Left lobe of liver (tissue), 2 donors: ENCODE results near the gene GOLGA6L10. TPM values are rescaled to one million over a fixed set of nuclear protein-coding genes. Genes with fewer than 3 reads are reported as not detected.
"Not testable (repeated sequence)": the region's sequence is repeated elsewhere in the genome, so short reads cannot be mapped to it uniquely, and the experiment has no call there.

Source experiments
- ATAC-seq: fragments of 200-7000 bp; cut with Tn5 transposase; one replicate; pipeline ENCODE4 v1.9.1; 2020; ENCODE audit warnings: mild to moderate bottlenecking, moderate library complexity
- DNase-seq: peaks from one replicate; pipeline ENCODE4 v3.0.0-alpha.2; 2020; ENCODE audit warnings: low spot score
- total RNA-seq: library from RNA; stranded (reverse); gene quantifications from one replicate; pipeline ENCODE4 v1.2.1, GENCODE V29; 2021
- donor health status: DM: no; HTN: no; CAD: no; lungs with moderate emphysema.
- donor health status: DM: no; HTN: yes; CAD: no.

GOLGA6L10 gene
- total RNA-seq, 1 donor from 2014 or later, result 0.48 TPM

- DNase-seq, ATAC-seq: not testable (repeated sequence)
Measured at GRCh38 chr15:82343851-82344250, 5.4 kb downstream of the GOLGA6L10 start.

GRCh38 chr15:82342632-82343374 is 6.5 kb downstream of the GOLGA6L10 start:
- not testable (repeated sequence) for ATAC-seq, DNase-seq

GRCh38 chr15:82338573-82338972 is 10.7 kb downstream of the GOLGA6L10 start:
- DNase-seq, ATAC-seq: not testable (repeated sequence)

- not testable (repeated sequence) for DNase-seq, ATAC-seq
Measured at GRCh38 chr15:82338053-82338452, 11.2 kb downstream of the GOLGA6L10 start.

- ATAC-seq, result not testable (repeated sequence)
- peak; percentile 7 for DNase-seq
Measured at GRCh38 chr15:82337051-82337450, 12.2 kb downstream of the GOLGA6L10 start.

GRCh38 chr15:82336180-82336647 is 13.1 kb downstream of the GOLGA6L10 start:
- DNase-seq, result not testable (repeated sequence)
- peak; percentile 13 for ATAC-seq

GRCh38 chr15:82335006-82335405 is 14.3 kb downstream of the GOLGA6L10 start:
- DNase-seq, result peak; percentile 35
- not testable (repeated sequence) for ATAC-seq

GRCh38 chr15:82334554-82334932 is 14.7 kb downstream of the GOLGA6L10 start:
- ATAC-seq, result not testable (repeated sequence)
- peak; percentile 16 for DNase-seq

GRCh38 chr15:82333603-82334553 is 15.4 kb downstream of the GOLGA6L10 start:
- ATAC-seq, result not testable (repeated sequence)
- peak; percentile 32 for DNase-seq

GRCh38 chr15:82332711-82333602 is 16.3 kb downstream of the GOLGA6L10 start:
- not testable (repeated sequence) for DNase-seq
- peak; percentile 52 for ATAC-seq

- DNase-seq, ATAC-seq: not testable (repeated sequence)
Measured at GRCh38 chr15:82331576-82332304, 17.5 kb downstream of the GOLGA6L10 start.

- not testable (repeated sequence) for ATAC-seq
- peak; percentile 4 for DNase-seq
Measured at GRCh38 chr15:82330921-82331320, 18.4 kb downstream of the GOLGA6L10 start.

GRCh38 chr15:82329039-82329438 is 20.2 kb downstream of the GOLGA6L10 start:
- DNase-seq, result peak; percentile 45
- ATAC-seq, result peak; percentile 84

- not testable (repeated sequence) for ATAC-seq, DNase-seq
Measured at GRCh38 chr15:82327372-82327771, 21.9 kb downstream of the GOLGA6L10 start.

- not testable (repeated sequence) for ATAC-seq, DNase-seq
Measured at GRCh38 chr15:82326896-82327295, 22.4 kb downstream of the GOLGA6L10 start.

GRCh38 chr15:82325646-82326045 is 23.6 kb downstream of the GOLGA6L10 start:
- ATAC-seq, DNase-seq: not testable (repeated sequence)

GRCh38 chr15:82324831-82325230 is 24.4 kb downstream of the GOLGA6L10 start:
- not testable (repeated sequence) for DNase-seq, ATAC-seq

- not testable (repeated sequence) for ATAC-seq, DNase-seq
Measured at GRCh38 chr15:82322488-82322887, 26.8 kb downstream of the GOLGA6L10 start.

GRCh38 chr15:82320861-82321260 is 28.4 kb downstream of the GOLGA6L10 start:
- DNase-seq, ATAC-seq: not testable (repeated sequence)
